KMS-11 (cell line): ENCODE measurements around the gene ABCF3.
"Not testable (repeated sequence)": the region's sequence is repeated elsewhere in the genome, so short reads cannot be mapped to it uniquely, and the experiment has no call there.

Experiments
- H2AFZ ChIP-seq: fragments of 200-600 bp; sonication (generic); 2 replicates; pipeline ENCODE4 v1.6.1; 2016; ENCODE audit warnings: antibody characterized with exemption, mixed run types, low read depth
- H3K27ac ChIP-seq: fragments of 200-600 bp; sonication (generic); 2 replicates; pipeline ENCODE4 v1.6.1; 2016; ENCODE audit warnings: mild to moderate bottlenecking, mixed run types
- H3K27me3 ChIP-seq: fragments of 200-600 bp; sonication (generic); 2 replicates; pipeline ENCODE4 v1.6.1; 2017; ENCODE audit warnings: mild to moderate bottlenecking, low read depth, mixed run types, moderate library complexity; ENCODE audit not compliant: insufficient read depth
- H3K36me3 ChIP-seq: fragments of 200-600 bp; sonication (generic); 2 replicates; pipeline ENCODE4 v1.6.1; 2017; ENCODE audit warnings: mild to moderate bottlenecking, mixed run types; ENCODE audit not compliant: insufficient read depth
- H3K4me1 ChIP-seq: fragments of 200-600 bp; sonication (generic); 2 replicates; pipeline ENCODE4 v1.6.1; 2016; ENCODE audit warnings: mild to moderate bottlenecking, low read depth, mixed run types; ENCODE audit not compliant: poor library complexity, severe bottlenecking
- H3K4me2 ChIP-seq: fragments of 200-600 bp; sonication (generic); 2 replicates; pipeline ENCODE4 v1.7.0; 2016; ENCODE audit warnings: mild to moderate bottlenecking, mixed run types
- H3K4me3 ChIP-seq: fragments of 200-600 bp; sonication (generic); IDR thresholded peaks from 2 replicates; pipeline ENCODE4 v1.6.1; 2017; ENCODE audit warnings: low read depth, low read length, mixed read lengths; ENCODE audit not compliant: insufficient read depth
- H3K79me2 ChIP-seq: fragments of 200-600 bp; sonication (generic); 2 replicates; pipeline ENCODE4 v1.6.1; 2016; ENCODE audit warnings: low read depth, mixed run types; ENCODE audit not compliant: insufficient read depth
- H3K9ac ChIP-seq: fragments of 200-600 bp; sonication (generic); 2 replicates; pipeline ENCODE4 v1.6.1; 2016; ENCODE audit warnings: mild to moderate bottlenecking, mixed run types
- H4K20me1 ChIP-seq: fragments of 200-600 bp; sonication (generic); 2 replicates; pipeline ENCODE4 v1.6.1; 2016; ENCODE audit warnings: mild to moderate bottlenecking, mixed run types; ENCODE audit not compliant: insufficient read depth
- TF ChIP-seq, protein P1 (sequence below): fragments of 200-600 bp; sonication (generic); conservative IDR thresholded peaks from 2 replicates; pipeline ENCODE4 v1.6.1; 2017; ENCODE audit warnings: low read depth, mild to moderate bottlenecking, antibody characterized with exemption, low read length, moderate library complexity, mixed read lengths

The ABCF3 gene

DNA sequence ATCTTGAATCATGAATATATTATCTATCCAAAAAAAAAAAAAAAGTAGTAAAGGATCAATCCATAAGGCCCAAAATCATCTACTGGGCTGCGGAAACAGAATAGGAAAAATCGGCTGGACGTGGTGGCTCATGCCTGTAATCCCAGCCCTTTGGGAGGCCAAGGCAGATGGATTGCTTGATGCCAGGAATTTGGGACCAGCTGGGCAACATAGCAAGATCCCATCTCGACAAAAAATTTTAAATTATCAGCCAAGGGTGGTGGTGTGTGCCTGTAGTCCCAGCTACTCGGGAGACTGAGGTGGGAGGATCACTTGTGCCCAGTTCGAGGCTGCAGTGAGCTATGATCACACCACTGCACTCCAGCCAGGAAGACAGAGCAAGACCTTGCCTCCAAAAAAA is 36.9 kb upstream of the ABCF3 start:
- H3K4me1 ChIP-seq: no peaks in the 10 kb centered on the region
- H3K36me3 ChIP-seq: peaks cover 5% of the 10 kb centered on the region; the same call in 1 of the 2 replicates
- no peaks in the 10 kb centered on the region for H3K79me2 ChIP-seq
- TF ChIP-seq, protein P1, sequence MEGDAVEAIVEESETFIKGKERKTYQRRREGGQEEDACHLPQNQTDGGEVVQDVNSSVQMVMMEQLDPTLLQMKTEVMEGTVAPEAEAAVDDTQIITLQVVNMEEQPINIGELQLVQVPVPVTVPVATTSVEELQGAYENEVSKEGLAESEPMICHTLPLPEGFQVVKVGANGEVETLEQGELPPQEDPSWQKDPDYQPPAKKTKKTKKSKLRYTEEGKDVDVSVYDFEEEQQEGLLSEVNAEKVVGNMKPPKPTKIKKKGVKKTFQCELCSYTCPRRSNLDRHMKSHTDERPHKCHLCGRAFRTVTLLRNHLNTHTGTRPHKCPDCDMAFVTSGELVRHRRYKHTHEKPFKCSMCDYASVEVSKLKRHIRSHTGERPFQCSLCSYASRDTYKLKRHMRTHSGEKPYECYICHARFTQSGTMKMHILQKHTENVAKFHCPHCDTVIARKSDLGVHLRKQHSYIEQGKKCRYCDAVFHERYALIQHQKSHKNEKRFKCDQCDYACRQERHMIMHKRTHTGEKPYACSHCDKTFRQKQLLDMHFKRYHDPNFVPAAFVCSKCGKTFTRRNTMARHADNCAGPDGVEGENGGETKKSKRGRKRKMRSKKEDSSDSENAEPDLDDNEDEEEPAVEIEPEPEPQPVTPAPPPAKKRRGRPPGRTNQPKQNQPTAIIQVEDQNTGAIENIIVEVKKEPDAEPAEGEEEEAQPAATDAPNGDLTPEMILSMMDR: no peak
- no peak overlapping the region for H3K4me2 ChIP-seq
- H3K9ac ChIP-seq: no peak overlapping the region
- H3K27me3 ChIP-seq: no peaks in the 10 kb centered on the region
- no peak overlapping the region for H3K4me3 ChIP-seq
- H4K20me1 ChIP-seq: no peaks in the 10 kb centered on the region
- H3K27ac ChIP-seq: no peak overlapping the region
- no peak overlapping the region for H2AFZ ChIP-seq

DNA sequence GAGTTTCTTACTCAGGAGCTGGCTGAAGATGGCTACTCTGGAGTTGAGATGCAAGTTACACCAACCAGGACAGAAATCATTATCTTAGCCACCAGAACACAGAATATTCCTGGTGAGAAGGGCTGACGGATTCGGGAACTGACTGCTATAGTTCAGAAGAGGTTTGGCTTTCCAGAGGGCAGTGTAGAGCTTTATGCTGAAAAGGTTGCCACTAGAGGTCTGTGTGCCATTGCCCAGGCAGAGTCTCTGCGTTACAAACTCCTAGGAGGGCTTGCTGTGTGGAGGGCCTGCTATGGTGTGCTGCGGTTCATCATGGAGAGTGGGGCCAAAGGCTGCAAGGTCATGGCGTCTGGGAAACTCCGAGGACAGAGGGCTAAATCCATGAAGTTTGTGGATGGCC is 36.2 kb upstream of the ABCF3 start:
- H4K20me1 ChIP-seq, H3K27ac ChIP-seq, H3K4me3 ChIP-seq, H3K27me3 ChIP-seq, H2AFZ ChIP-seq, H3K9ac ChIP-seq, H3K4me2 ChIP-seq, H3K79me2 ChIP-seq, H3K36me3 ChIP-seq, H3K4me1 ChIP-seq: not testable (repeated sequence)

DNA sequence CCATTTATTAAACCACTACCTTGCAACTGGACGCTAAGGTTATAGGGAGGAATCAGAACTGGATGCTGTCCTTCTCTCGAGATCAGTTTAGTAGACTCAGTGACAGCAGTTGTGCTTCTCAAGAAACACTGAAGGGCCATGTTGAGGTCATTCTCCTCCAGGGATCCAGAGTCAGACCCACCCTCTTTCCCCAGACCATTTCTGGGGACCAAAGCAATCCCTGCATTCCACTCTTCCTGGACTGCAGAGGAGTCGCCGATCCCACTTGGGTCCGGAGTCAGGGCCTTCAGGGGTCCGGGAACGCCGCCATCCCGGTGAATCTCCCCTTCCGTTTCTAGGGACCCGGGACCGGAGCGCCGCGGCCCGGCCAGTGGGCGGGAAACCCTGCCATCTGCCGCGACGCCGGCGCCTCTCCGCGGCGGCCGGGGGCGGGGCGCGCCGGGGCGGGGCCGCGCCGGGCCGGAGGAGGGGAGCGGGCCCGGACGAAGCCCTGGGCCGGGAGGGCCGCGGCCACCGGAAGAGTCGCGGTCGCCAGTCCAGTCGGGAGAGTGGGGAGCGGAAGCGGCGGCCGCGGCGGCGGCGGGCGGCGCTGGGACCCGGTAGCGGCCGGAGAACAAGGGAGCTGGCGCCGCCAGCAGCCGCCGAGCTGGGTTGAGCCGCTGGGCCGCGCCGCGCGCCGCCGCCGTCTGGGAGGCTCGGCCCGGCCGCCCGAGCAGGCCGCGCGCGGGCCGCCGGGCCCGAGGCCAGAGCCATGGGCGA is 30.9 kb upstream of the ABCF3 start, which contains the start of gene DVL3:
Gene DVL3, plus strand, starts transcription at position 493 of the 759 bp plus-strand sequence. Its CDS starts 259 bp downstream, at position 752.
- peak within 1 kb of the TSS; percentile 85 for H2AFZ ChIP-seq
- H3K4me1 ChIP-seq: peaks cover 20% of the 10 kb centered on the region
- TF ChIP-seq, protein P1: no peak
- peak within 1 kb of the TSS; percentile 88 for H3K4me3 ChIP-seq
- peak within 1 kb of the TSS; percentile 49; the same call in 1 of the 2 replicates for H3K27ac ChIP-seq
- H3K79me2 ChIP-seq: peaks cover 32% of the 10 kb centered on the region
- H3K4me2 ChIP-seq: peak within 1 kb of the TSS; percentile 77
- H3K27me3 ChIP-seq: no peaks in the 10 kb centered on the region
- H3K36me3 ChIP-seq: no peaks in the 10 kb centered on the region
- H3K9ac ChIP-seq: peak within 1 kb of the TSS; percentile 65
- no peaks in the 10 kb centered on the region for H4K20me1 ChIP-seq

DNA sequence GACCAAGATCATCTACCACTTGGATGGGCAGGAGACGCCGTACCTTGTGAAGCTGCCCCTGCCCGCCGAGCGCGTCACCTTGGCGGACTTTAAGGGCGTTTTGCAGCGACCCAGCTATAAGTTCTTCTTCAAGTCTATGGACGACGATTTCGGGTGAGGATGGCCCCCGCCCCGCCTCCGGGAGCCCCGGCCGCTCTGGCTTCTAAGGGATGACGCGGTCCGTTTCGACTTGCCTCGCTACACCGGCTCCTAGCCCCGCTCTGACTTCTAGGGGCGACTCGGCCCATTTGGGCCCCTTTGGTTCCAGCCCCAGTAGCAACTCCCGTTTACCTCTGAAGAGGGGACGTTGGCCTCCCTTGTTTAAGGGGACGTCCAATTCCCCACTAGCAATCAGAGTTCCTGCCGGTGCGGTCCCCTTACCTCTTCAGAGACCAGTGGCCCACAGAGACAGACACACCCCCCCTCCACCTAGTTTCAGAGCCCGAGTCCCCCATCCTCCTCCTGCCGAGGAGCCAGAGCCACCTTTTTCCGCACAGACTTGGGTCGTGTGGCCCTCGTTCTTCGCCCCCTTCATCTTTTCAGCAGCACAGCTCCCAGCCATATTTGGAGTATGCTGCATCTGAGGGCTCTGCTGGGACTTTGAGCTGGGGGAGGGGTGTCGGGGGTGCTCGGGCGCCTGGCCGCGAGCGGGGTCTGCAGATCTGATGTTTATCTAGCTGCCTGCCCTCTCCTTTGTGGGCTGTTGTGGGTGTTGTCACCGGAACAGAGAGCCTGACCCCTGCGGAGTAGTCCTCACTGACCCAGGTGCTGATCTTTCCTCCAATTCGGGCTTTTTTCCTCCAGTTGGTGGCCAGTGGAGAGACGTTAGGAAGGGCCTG is 30.1 kb upstream of the ABCF3 start:
- Histone ChIP-seq H3K36me3 (no peaks in the 10 kb centered on the region), H3K27ac (peak overlapping the region; percentile 49; the same call in 1 of the 2 replicates), H4K20me1 (no peaks in the 10 kb centered on the region), H3K9ac (peak overlapping the region; percentile 65), H3K27me3 (no peaks in the 10 kb centered on the region), H3K4me3 (peak overlapping the region; percentile 88), H3K4me1 (peaks cover 20% of the 10 kb centered on the region), H3K79me2 (peaks cover 40% of the 10 kb centered on the region), H3K4me2 (peak overlapping the region; percentile 77), H2AFZ (peak overlapping the region; percentile 83; the same call in 1 of the 2 replicates)
- TF ChIP-seq, protein P1: no peak
